HEK293 (cell line): ENCODE data around the gene BDNF.

Experiments used
- CTCF ChIP-seq: fragments of 450-650 bp; formaldehyde crosslinking; IDR thresholded peaks from 2 replicates; pipeline ENCODE4 v1.5.1; 2016; ENCODE audit warnings: missing biosample characterization, missing genetic modification characterization
- GLI4 ChIP-seq: fragments of 450-650 bp; formaldehyde crosslinking; IDR thresholded peaks from 2 replicates; pipeline ENCODE4 v1.5.1; 2016; ENCODE audit warnings: missing biosample characterization, missing genetic modification characterization
- KLF9 ChIP-seq: fragments of 450-650 bp; formaldehyde crosslinking; IDR thresholded peaks from 2 replicates; pipeline ENCODE4 v1.5.1; 2016; ENCODE audit warnings: missing biosample characterization, missing genetic modification characterization, low read depth
- YY1 ChIP-seq: fragments of 450-650 bp; formaldehyde crosslinking; IDR thresholded peaks from 2 replicates; pipeline ENCODE4 v1.5.1; 2018; ENCODE audit warnings: missing biosample characterization, missing genetic modification characterization
- ZFP69B ChIP-seq: fragments of 450-650 bp; formaldehyde crosslinking; IDR thresholded peaks from 2 replicates; pipeline ENCODE4 v1.5.1; 2016; ENCODE audit warnings: missing biosample characterization, missing genetic modification characterization
- ZNF510 ChIP-seq: fragments of 450-650 bp; formaldehyde crosslinking; IDR thresholded peaks from 2 replicates; pipeline ENCODE4 v1.5.1; 2018; ENCODE audit warnings: mild to moderate bottlenecking, missing genetic modification characterization, missing biosample characterization; ENCODE audit not compliant: insufficient replicate concordance
- ZNF624 ChIP-seq: fragments of 450-650 bp; formaldehyde crosslinking; IDR thresholded peaks from 2 replicates; pipeline ENCODE4 v1.5.1; 2017; ENCODE audit warnings: missing biosample characterization, missing genetic modification characterization
- ZNF76 ChIP-seq: fragments of 450-650 bp; formaldehyde crosslinking; IDR thresholded peaks from 2 replicates; pipeline ENCODE4; 2016; ENCODE audit warnings: low read depth, missing biosample characterization, missing genetic modification characterization, borderline replicate concordance
- TF ChIP-seq, protein P1 (sequence below): fragments of 450-650 bp; formaldehyde crosslinking; IDR thresholded peaks from 2 replicates; pipeline ENCODE4 v1.5.1; 2016; ENCODE audit warnings: missing biosample characterization, missing genetic modification characterization
- TF ChIP-seq, protein P2 (sequence below): fragments of 450-650 bp; formaldehyde crosslinking; IDR thresholded peaks from 2 replicates; pipeline ENCODE4 v1.5.1; 2016; ENCODE audit warnings: missing biosample characterization, missing genetic modification characterization

DNA sequence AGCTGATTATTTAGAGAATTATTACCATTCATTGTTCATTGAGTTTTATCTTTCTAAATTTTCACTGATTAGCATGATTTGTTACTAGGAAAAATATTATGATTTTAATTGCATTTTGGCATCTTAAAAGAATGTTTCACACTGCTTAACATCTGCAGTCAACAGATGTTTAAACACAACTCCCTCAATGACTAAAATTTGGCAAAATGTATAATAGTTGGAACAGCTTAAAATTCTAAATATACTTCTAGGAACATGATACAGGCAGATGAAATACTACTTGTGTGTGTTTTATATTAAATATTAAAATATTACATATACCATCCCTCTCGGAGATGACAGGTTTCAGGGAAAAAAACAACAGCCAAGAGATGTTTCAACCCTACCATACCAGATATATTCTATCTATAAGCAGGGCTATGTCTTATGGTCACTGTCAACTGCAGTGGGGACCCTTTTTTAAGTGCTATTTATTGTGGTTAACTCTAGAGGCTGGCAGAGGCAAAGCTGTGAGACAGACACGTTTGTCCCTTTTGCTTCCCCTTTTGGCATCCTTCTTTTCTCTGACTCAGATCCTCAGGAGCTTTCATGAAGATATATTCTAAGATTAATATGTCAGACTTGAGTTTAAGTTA, 81.9 kb downstream of the BDNF start:
- TF ChIP-seq ZNF624 (tag by site-specific recombination) (no peak), ZNF76 (tag by site-specific recombination) (no peak), KLF9 (tag by site-specific recombination) (no peak), ZNF510 (no peak), CTCF (no peak), YY1 (tag by site-specific recombination) (no peak), ZFP69B (tag by site-specific recombination) (no peak), GLI4 (no peak)
- TF ChIP-seq, protein P1, sequence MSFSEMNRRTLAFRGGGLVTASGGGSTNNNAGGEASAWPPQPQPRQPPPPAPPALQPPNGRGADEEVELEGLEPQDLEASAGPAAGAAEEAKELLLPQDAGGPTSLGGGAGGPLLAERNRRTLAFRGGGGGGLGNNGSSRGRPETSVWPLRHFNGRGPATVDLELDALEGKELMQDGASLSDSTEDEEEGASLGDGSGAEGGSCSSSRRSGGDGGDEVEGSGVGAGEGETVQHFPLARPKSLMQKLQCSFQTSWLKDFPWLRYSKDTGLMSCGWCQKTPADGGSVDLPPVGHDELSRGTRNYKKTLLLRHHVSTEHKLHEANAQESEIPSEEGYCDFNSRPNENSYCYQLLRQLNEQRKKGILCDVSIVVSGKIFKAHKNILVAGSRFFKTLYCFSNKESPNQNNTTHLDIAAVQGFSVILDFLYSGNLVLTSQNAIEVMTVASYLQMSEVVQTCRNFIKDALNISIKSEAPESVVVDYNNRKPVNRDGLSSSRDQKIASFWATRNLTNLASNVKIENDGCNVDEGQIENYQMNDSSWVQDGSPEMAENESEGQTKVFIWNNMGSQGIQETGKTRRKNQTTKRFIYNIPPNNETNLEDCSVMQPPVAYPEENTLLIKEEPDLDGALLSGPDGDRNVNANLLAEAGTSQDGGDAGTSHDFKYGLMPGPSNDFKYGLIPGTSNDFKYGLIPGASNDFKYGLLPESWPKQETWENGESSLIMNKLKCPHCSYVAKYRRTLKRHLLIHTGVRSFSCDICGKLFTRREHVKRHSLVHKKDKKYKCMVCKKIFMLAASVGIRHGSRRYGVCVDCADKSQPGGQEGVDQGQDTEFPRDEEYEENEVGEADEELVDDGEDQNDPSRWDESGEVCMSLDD (tag by site-specific recombination) = no peak
- TF ChIP-seq, protein P2, sequence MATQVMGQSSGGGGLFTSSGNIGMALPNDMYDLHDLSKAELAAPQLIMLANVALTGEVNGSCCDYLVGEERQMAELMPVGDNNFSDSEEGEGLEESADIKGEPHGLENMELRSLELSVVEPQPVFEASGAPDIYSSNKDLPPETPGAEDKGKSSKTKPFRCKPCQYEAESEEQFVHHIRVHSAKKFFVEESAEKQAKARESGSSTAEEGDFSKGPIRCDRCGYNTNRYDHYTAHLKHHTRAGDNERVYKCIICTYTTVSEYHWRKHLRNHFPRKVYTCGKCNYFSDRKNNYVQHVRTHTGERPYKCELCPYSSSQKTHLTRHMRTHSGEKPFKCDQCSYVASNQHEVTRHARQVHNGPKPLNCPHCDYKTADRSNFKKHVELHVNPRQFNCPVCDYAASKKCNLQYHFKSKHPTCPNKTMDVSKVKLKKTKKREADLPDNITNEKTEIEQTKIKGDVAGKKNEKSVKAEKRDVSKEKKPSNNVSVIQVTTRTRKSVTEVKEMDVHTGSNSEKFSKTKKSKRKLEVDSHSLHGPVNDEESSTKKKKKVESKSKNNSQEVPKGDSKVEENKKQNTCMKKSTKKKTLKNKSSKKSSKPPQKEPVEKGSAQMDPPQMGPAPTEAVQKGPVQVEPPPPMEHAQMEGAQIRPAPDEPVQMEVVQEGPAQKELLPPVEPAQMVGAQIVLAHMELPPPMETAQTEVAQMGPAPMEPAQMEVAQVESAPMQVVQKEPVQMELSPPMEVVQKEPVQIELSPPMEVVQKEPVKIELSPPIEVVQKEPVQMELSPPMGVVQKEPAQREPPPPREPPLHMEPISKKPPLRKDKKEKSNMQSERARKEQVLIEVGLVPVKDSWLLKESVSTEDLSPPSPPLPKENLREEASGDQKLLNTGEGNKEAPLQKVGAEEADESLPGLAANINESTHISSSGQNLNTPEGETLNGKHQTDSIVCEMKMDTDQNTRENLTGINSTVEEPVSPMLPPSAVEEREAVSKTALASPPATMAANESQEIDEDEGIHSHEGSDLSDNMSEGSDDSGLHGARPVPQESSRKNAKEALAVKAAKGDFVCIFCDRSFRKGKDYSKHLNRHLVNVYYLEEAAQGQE (tag by site-specific recombination) = no peak
